HG03103 (cell line): ENCODE measurements around the gene DOLPP1.

Experiments used
- ATAC-seq: cut with Tn5 transposase; IDR thresholded peaks from one replicate; pipeline ENCODE4 v1.9.1; 2021; ENCODE audit warnings: low read depth; ENCODE audit not compliant: unreplicated experiment

DOLPP1 gene

GRCh38 chr9:129093602-129094386 is 12.9 kb downstream of the DOLPP1 start:
- no peak for ATAC-seq

GRCh38 chr9:129094387-129095169 is 13.7 kb downstream of the DOLPP1 start:
- no peak for ATAC-seq

- ATAC-seq: no peak
Measured at GRCh38 chr9:129095170-129095667, 14.3 kb downstream of the DOLPP1 start.

- no peak for ATAC-seq
Measured at GRCh38 chr9:129095908-129096307, 15.0 kb downstream of the DOLPP1 start.

GRCh38 chr9:129097671-129098306 is 16.9 kb downstream of the DOLPP1 start:
- no peak for ATAC-seq

- ATAC-seq: no peak
Measured at GRCh38 chr9:129098328-129098727, 17.4 kb downstream of the DOLPP1 start.

- no peak for ATAC-seq
Measured at GRCh38 chr9:129100383-129101169, 19.7 kb downstream of the DOLPP1 start.

- no peak for ATAC-seq
Measured at GRCh38 chr9:129101279-129101678, 20.4 kb downstream of the DOLPP1 start.

- no peak for ATAC-seq
Measured at GRCh38 chr9:129102095-129102525, 21.2 kb downstream of the DOLPP1 start.

- no peak for ATAC-seq
Measured at GRCh38 chr9:129102791-129103594, 22.1 kb downstream of the DOLPP1 start.

- ATAC-seq: no peak
Measured at GRCh38 chr9:129103595-129103965, 22.7 kb downstream of the DOLPP1 start.

GRCh38 chr9:129104051-129104450 is 23.1 kb downstream of the DOLPP1 start:
- no peak for ATAC-seq

- no peak for ATAC-seq
Measured at GRCh38 chr9:129105857-129106694, 25.2 kb downstream of the DOLPP1 start.

GRCh38 chr9:129107651-129108050 is 26.7 kb downstream of the DOLPP1 start:
- no peak for ATAC-seq

GRCh38 chr9:129108083-129108804 is 27.3 kb downstream of the DOLPP1 start:
- no peak for ATAC-seq

GRCh38 chr9:129108805-129109536 is 28.1 kb downstream of the DOLPP1 start:
- ATAC-seq: no peak

- ATAC-seq: no peak
Measured at GRCh38 chr9:129109537-129109903, 28.6 kb downstream of the DOLPP1 start.
